Tibial nerve (tissue), 4 donors: ENCODE results near the gene HNF1B. TPM values are rescaled to one million over a fixed set of nuclear protein-coding genes. Genes with fewer than 3 reads are reported as not detected.

ENCODE experiments used
- DNase-seq, 2 donors: peaks; one replicate each; pipeline ENCODE4 v3.0.0-alpha.2; 2019; ENCODE audit warnings: low spot score in 2 of 2
- H3K27ac ChIP-seq, 4 donors: fragments of 200-600 bp; sonication (generic) in 3 of 4; one replicate each; pipeline ENCODE4 v1.5.1; 2017 to 2019; ENCODE audit warnings: mild to moderate bottlenecking in 1 of 4
- H3K27me3 ChIP-seq, 2 donors: fragments of 200-600 bp; sonication (generic) in 1 of 2; one replicate each; pipeline versions ENCODE4 v1.5.1 to v1.6.0; 2017 to 2019
- H3K36me3 ChIP-seq, 3 donors: fragments of 200-600 bp; sonication (generic); one replicate each; pipeline ENCODE4 v1.5.1; 2018 to 2019
- H3K4me1 ChIP-seq, 4 donors: fragments of 200-600 bp; sonication (generic) in 3 of 4; one replicate each; pipeline ENCODE4 v1.5.1; 2017 to 2019
- H3K4me3 ChIP-seq, 4 donors: fragments of 200-600 bp; sonication (generic) in 3 of 4; one replicate each; pipeline ENCODE4 v1.5.1; 2017 to 2019; ENCODE audit warnings: mild to moderate bottlenecking in 1 of 4, moderate library complexity in 1 of 4
- H3K9me3 ChIP-seq, 4 donors: fragments of 200-600 bp; sonication (generic) in 3 of 4; one replicate each; pipeline ENCODE4 v1.5.1; 2017 to 2019
- EP300 ChIP-seq, 2 donors: sonication (generic); formaldehyde crosslinking; IDR thresholded peaks; one replicate each; pipeline ENCODE4 v1.6.1; 2017; ENCODE audit warnings: antibody characterized with exemption in 2 of 2, mild to moderate bottlenecking in 1 of 2
- POLR2A ChIP-seq, 2 donors: fragments of 450-650 bp; IDR thresholded peaks; one replicate each; pipeline ENCODE4 v1.6.1; 2017; ENCODE audit warnings: antibody characterized with exemption in 2 of 2, mild to moderate bottlenecking in 2 of 2, moderate library complexity in 2 of 2
- WGBS, 2 donors: methylation state at CpG; one replicate each; pipeline ENCODE4 v1.1.5; 2018; 5-methylcytosine and 5-hydroxymethylcytosine counted together
- total RNA-seq, 4 donors: library from RNA; depleted of rRNA; stranded (reverse); fragments of >200 nt; gene quantifications; one replicate each; pipeline ENCODE4 v1.1.0, GENCODE V29; 2016
- TF ChIP-seq, protein P1 (sequence below), 5 experiments: fragments of 200-600 bp in 3 of 5; fragments of 450-650 bp in 2 of 5; sonication (generic) in 3 of 5; IDR thresholded peaks; one replicate each; pipeline ENCODE4 v1.5.1; 2016 to 2019; ENCODE audit warnings: antibody characterized with exemption in 5 of 5, mild to moderate bottlenecking in 3 of 5, moderate library complexity in 2 of 5

HNF1B gene
- total RNA-seq, 4 donors from 2014 or later: not detected

- TF ChIP-seq EP300 (IDR thresholded peaks at IDR 0.05) (no peak), POLR2A (IDR thresholded peaks at IDR 0.05) (no peak)
- TF ChIP-seq, protein P1, sequence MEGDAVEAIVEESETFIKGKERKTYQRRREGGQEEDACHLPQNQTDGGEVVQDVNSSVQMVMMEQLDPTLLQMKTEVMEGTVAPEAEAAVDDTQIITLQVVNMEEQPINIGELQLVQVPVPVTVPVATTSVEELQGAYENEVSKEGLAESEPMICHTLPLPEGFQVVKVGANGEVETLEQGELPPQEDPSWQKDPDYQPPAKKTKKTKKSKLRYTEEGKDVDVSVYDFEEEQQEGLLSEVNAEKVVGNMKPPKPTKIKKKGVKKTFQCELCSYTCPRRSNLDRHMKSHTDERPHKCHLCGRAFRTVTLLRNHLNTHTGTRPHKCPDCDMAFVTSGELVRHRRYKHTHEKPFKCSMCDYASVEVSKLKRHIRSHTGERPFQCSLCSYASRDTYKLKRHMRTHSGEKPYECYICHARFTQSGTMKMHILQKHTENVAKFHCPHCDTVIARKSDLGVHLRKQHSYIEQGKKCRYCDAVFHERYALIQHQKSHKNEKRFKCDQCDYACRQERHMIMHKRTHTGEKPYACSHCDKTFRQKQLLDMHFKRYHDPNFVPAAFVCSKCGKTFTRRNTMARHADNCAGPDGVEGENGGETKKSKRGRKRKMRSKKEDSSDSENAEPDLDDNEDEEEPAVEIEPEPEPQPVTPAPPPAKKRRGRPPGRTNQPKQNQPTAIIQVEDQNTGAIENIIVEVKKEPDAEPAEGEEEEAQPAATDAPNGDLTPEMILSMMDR (IDR thresholded peaks at IDR 0.05): no peak
- Histone ChIP-seq H3K36me3 (no peaks in the 10 kb centered on the region), H3K27ac (no peak overlapping the region), H3K9me3 (peaks cover 0 to 9% (median 0%) of the 10 kb centered on the region in 4 donors), H3K27me3 (peaks cover 0 to 7% of the 10 kb centered on the region in 2 donors), H3K4me1 (no peaks in the 10 kb centered on the region), H3K4me3 (no peak overlapping the region)
- WGBS, 2 donors: 81 to 86% methylated on average over 6 of the region's 6 CpGs
- no peak for DNase-seq
Observed at GRCh38 chr17:37769050-37769449, 24.2 kb upstream of the HNF1B start.

DNA sequence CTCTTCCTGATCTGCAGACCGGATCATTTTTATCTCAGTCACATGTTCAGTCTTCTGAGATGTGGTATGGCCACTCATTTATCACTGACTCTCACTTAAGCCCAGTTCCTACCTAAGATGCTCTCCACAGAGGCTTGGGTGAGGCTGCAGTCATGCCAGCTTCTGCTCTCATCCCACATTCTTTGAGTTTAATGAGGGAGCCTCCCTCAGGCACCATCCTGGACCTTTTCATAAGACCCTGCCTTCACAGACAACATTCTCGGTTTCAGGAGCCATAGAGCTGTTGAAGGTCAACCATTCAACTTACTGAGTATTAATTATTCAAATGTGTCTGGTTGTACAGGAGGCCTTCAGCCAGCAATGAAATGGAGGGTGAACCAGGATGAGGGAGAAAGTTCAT lies 23.6 kb upstream of the HNF1B start:
- Histone ChIP-seq H3K27ac (no peak overlapping the region), H3K4me3 (no peak overlapping the region), H3K9me3 (peaks cover 0 to 9% (median 0%) of the 10 kb centered on the region in 4 donors), H3K4me1 (no peaks in the 10 kb centered on the region), H3K27me3 (peaks cover 0 to 10% of the 10 kb centered on the region in 2 donors), H3K36me3 (no peaks in the 10 kb centered on the region)
- no peak for DNase-seq
- 82 to 85% methylated on average over 2 of the region's 2 CpGs for WGBS, 2 donors
- TF ChIP-seq EP300 (IDR thresholded peaks at IDR 0.05) (no peak), POLR2A (IDR thresholded peaks at IDR 0.05) (no peak)
- TF ChIP-seq, protein P1 (IDR thresholded peaks at IDR 0.05): no peak

- TF ChIP-seq EP300 (IDR thresholded peaks at IDR 0.05): no peak
- no peak for TF ChIP-seq POLR2A (IDR thresholded peaks at IDR 0.05)
- TF ChIP-seq, protein P1 (IDR thresholded peaks at IDR 0.05): no peak
- H3K9me3 ChIP-seq: peaks cover 0 to 9% (median 0%) of the 10 kb centered on the region in 4 donors
- 54 to 69% methylated on average over 6 of the region's 6 CpGs for WGBS, 2 donors
- no peak overlapping the region for H3K27ac ChIP-seq
- H3K4me3 ChIP-seq: no peak overlapping the region
- H3K4me1 ChIP-seq: no peaks in the 10 kb centered on the region
- H3K27me3 ChIP-seq: peaks cover 0 to 14% of the 10 kb centered on the region in 2 donors
- H3K36me3 ChIP-seq: no peaks in the 10 kb centered on the region
- DNase-seq: no peak
Observed at GRCh38 chr17:37766971-37767370, 22.1 kb upstream of the HNF1B start.

DNA sequence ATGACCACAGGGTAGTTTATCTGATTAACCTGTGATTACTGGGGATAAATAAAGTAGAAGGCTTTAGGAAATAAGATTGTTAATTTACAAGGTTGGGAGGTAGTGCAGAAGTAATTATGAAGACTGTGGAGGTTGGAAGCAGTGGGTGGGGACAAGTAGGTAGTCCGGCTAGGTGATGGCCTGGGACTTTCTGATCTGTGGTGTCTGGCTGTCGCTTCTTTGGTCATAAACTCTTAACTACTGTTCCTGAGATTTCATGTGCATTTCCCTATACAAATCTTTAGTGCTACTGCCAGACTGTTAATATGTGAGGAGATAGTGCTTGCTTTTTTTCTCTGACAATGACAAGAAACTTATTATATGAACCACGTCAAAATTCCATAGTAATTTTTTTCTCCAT lies 19.5 kb upstream of the HNF1B start:
- TF ChIP-seq, protein P1 (IDR thresholded peaks at IDR 0.05): no peak
- TF ChIP-seq POLR2A (IDR thresholded peaks at IDR 0.05) (no peak), EP300 (IDR thresholded peaks at IDR 0.05) (no peak)
- H3K4me1 ChIP-seq: no peaks in the 10 kb centered on the region
- no peaks in the 10 kb centered on the region for H3K36me3 ChIP-seq
- no peak overlapping the region for H3K27ac ChIP-seq
- WGBS, 2 donors: 53 to 58% methylated on average over 3 of the region's 3 CpGs
- peaks cover 0 to 9% (median 0%) of the 10 kb centered on the region in 4 donors for H3K9me3 ChIP-seq
- H3K27me3 ChIP-seq: peaks cover 0 to 20% of the 10 kb centered on the region in 2 donors
- no peak for DNase-seq
- H3K4me3 ChIP-seq: no peak overlapping the region

- no peak overlapping the region for H3K4me3 ChIP-seq
- H3K36me3 ChIP-seq: no peaks in the 10 kb centered on the region
- WGBS, 2 donors: 45 to 50% methylated on average over 7 of the region's 7 CpGs
- no peak for TF ChIP-seq POLR2A (IDR thresholded peaks at IDR 0.05)
- TF ChIP-seq, protein P1 (IDR thresholded peaks at IDR 0.05): no peak
- no peak for TF ChIP-seq EP300 (IDR thresholded peaks at IDR 0.05)
- H3K9me3 ChIP-seq: no peaks in the 10 kb centered on the region
- H3K27ac ChIP-seq: no peak overlapping the region
- DNase-seq: no peak
- no peaks in the 10 kb centered on the region for H3K4me1 ChIP-seq
- H3K27me3 ChIP-seq: peaks cover 0 to 23% of the 10 kb centered on the region in 2 donors
Observed at GRCh38 chr17:37762666-37763065, 17.8 kb upstream of the HNF1B start.
